Activated T-cell treated with anti-CD3 and anti-CD28 coated beads, Interleukin-2, amount 50 U/mL, for 72 hours (primary cell): ENCODE measurements around the gene NAT9. TPM values are rescaled to one million over a fixed set of nuclear protein-coding genes. Genes with fewer than 3 reads are reported as not detected.

ENCODE experiments used
- ATAC-seq, 2 donors: fragments of 150-1000 bp; cut with Tn5 transposase; replicated peaks in 1 of 2; 2 replicates each; pipeline ENCODE4 v1.10.0; 2021; ENCODE audit warnings: moderate library complexity in 2 of 2, mild to moderate bottlenecking in 1 of 2
- DNase-seq, 2 donors: peaks; one replicate each; pipeline ENCODE4 v3.0.0; 2021 to 2022; ENCODE audit warnings: mixed read lengths in 1 of 2
- H3K27ac Mint-ChIP-seq: one replicate; pipeline ENCODE4 v1.8.0; 2022; ENCODE audit warnings: mild to moderate bottlenecking, moderate library complexity, mixed read lengths
- H3K27me3 Mint-ChIP-seq: one replicate; pipeline ENCODE4 v1.8.0; 2022; ENCODE audit warnings: low read depth, mixed read lengths
- H3K36me3 Mint-ChIP-seq, 2 donors: one replicate each; pipeline ENCODE4 v1.8.0; 2022; ENCODE audit warnings: mixed read lengths in 2 of 2, mild to moderate bottlenecking in 1 of 2; ENCODE audit not compliant: insufficient read depth in 2 of 2
- H3K4me1 Mint-ChIP-seq: one replicate; pipeline ENCODE4 v1.8.0; 2022; ENCODE audit warnings: low read depth, mixed read lengths
- H3K4me3 Mint-ChIP-seq, 2 donors: one replicate each; pipeline ENCODE4 v1.8.0; 2022; ENCODE audit warnings: mild to moderate bottlenecking in 2 of 2, mixed read lengths in 2 of 2, moderate library complexity in 2 of 2
- H3K9me3 Mint-ChIP-seq, 2 donors: one replicate each; pipeline ENCODE4 v1.8.0; 2022; ENCODE audit warnings: mixed read lengths in 2 of 2
- total RNA-seq, 2 donors: library from RNA; stranded (reverse); gene quantifications; one replicate each; pipeline ENCODE4 v1.2.3, GENCODE V29; 2022

The NAT9 gene
- total RNA-seq, 2 donors from 2014 or later: 49.7 to 58.4 TPM

- H3K36me3 Mint-ChIP-seq: no peaks in the 10 kb centered on the region
- peaks cover 45% of the 10 kb centered on the region for H3K4me1 Mint-ChIP-seq
- no peak for DNase-seq
- ATAC-seq: no peak
- H3K9me3 Mint-ChIP-seq: no peaks in the 10 kb centered on the region
- H3K27ac Mint-ChIP-seq: peak overlapping the region; percentile 38
- no peaks in the 10 kb centered on the region for H3K27me3 Mint-ChIP-seq
- peak overlapping the region in 1 of 2 donors; percentile 83 for H3K4me3 Mint-ChIP-seq
Observed at GRCh38 chr17:74759941-74760340, 16.2 kb downstream of the NAT9 start.

- H3K4me3 Mint-ChIP-seq: peak overlapping the region; percentile 46 to 83
- H3K9me3 Mint-ChIP-seq: no peaks in the 10 kb centered on the region
Observed at GRCh38 chr17:74759243-74759801, 16.8 kb downstream of the NAT9 start.

GRCh38 chr17:74758848-74759168 lies 17.3 kb downstream of the NAT9 start:
- Mint-ChIP-seq H3K27ac (peak overlapping the region; percentile 91), H3K4me1 (peaks cover 54% of the 10 kb centered on the region), H3K4me3 (peak overlapping the region; percentile 46 to 83), H3K36me3 (no peaks in the 10 kb centered on the region), H3K9me3 (no peaks in the 10 kb centered on the region), H3K27me3 (no peaks in the 10 kb centered on the region)
- ATAC-seq (peak; percentile 39 to 45), DNase-seq (no peak)

More at GRCh38 chr17:74759243-74759801, 16.8 kb downstream of the NAT9 start:
- Mint-ChIP-seq H3K36me3 (no peaks in the 10 kb centered on the region), H3K27me3 (no peaks in the 10 kb centered on the region), H3K4me1 (peaks cover 51% of the 10 kb centered on the region), H3K27ac (peak overlapping the region; percentile 91)
- ATAC-seq (peak; percentile 84 to 85), DNase-seq (peak; percentile 56 to 58)

GRCh38 chr17:74757931-74758847 lies 18.0 kb downstream of the NAT9 start:
- no peak for ATAC-seq

GRCh38 chr17:74757502-74757901 lies 18.6 kb downstream of the NAT9 start:
- no peak for DNase-seq
- no peak for ATAC-seq
- peaks cover 67% of the 10 kb centered on the region for H3K4me1 Mint-ChIP-seq
- H3K36me3 Mint-ChIP-seq: peaks cover 3 to 4% of the 10 kb centered on the region in 2 donors
- no peaks in the 10 kb centered on the region for H3K27me3 Mint-ChIP-seq
- H3K27ac Mint-ChIP-seq: peak overlapping the region; percentile 71
- no peaks in the 10 kb centered on the region for H3K9me3 Mint-ChIP-seq
- H3K4me3 Mint-ChIP-seq: peak overlapping the region; percentile 46 to 83

More at GRCh38 chr17:74757931-74758847, 18.0 kb downstream of the NAT9 start:
- Mint-ChIP-seq H3K27me3 (no peaks in the 10 kb centered on the region), H3K4me3 (peak overlapping the region; percentile 46 to 83), H3K27ac (peak overlapping the region; percentile 91), H3K4me1 (peaks cover 60% of the 10 kb centered on the region), H3K36me3 (no peaks in the 10 kb centered on the region), H3K9me3 (no peaks in the 10 kb centered on the region)
- DNase-seq: no peak

- Mint-ChIP-seq H3K4me1 (peaks cover 73% of the 10 kb centered on the region), H3K27ac (peak overlapping the region; percentile 60), H3K9me3 (no peaks in the 10 kb centered on the region), H3K4me3 (no peak overlapping the region), H3K36me3 (peaks cover 3 to 7% of the 10 kb centered on the region in 2 donors), H3K27me3 (no peaks in the 10 kb centered on the region)
- ATAC-seq (no peak), DNase-seq (no peak)
Observed at GRCh38 chr17:74756891-74757290, 19.3 kb downstream of the NAT9 start.

GRCh38 chr17:74755533-74755932 lies 20.6 kb downstream of the NAT9 start:
- H3K9me3 Mint-ChIP-seq: no peaks in the 10 kb centered on the region
- H3K4me3 Mint-ChIP-seq: no peak overlapping the region
- peaks cover 5 to 7% of the 10 kb centered on the region in 2 donors for H3K36me3 Mint-ChIP-seq
- ATAC-seq (no peak), DNase-seq (no peak)
- no peaks in the 10 kb centered on the region for H3K27me3 Mint-ChIP-seq
- H3K27ac Mint-ChIP-seq: no peak overlapping the region
- H3K4me1 Mint-ChIP-seq: peaks cover 86% of the 10 kb centered on the region

- Mint-ChIP-seq H3K36me3 (peaks cover 5 to 7% of the 10 kb centered on the region in 2 donors), H3K4me1 (peaks cover 87% of the 10 kb centered on the region), H3K27ac (peak overlapping the region; percentile 82), H3K9me3 (no peaks in the 10 kb centered on the region), H3K27me3 (no peaks in the 10 kb centered on the region), H3K4me3 (peak overlapping the region; percentile 5 to 6)
- DNase-seq (no peak), ATAC-seq (no peak)
Observed at GRCh38 chr17:74754832-74755231, 21.3 kb downstream of the NAT9 start.

- peak overlapping the region; percentile 96 for H3K27ac Mint-ChIP-seq
- peaks cover 10 to 11% of the 10 kb centered on the region in 2 donors for H3K36me3 Mint-ChIP-seq
- no peaks in the 10 kb centered on the region for H3K27me3 Mint-ChIP-seq
- no peak for ATAC-seq
- H3K9me3 Mint-ChIP-seq: no peaks in the 10 kb centered on the region
- peak overlapping the region; percentile 92 to 97 for H3K4me3 Mint-ChIP-seq
- no peak for DNase-seq
- peaks cover 71% of the 10 kb centered on the region for H3K4me1 Mint-ChIP-seq
Observed at GRCh38 chr17:74752822-74753401, 23.2 kb downstream of the NAT9 start.

GRCh38 chr17:74752415-74752814 lies 23.7 kb downstream of the NAT9 start:
- peak overlapping the region; percentile 92 to 97 for H3K4me3 Mint-ChIP-seq
- no peak for DNase-seq
- no peak for ATAC-seq
- no peaks in the 10 kb centered on the region for H3K27me3 Mint-ChIP-seq
- H3K9me3 Mint-ChIP-seq: no peaks in the 10 kb centered on the region
- H3K27ac Mint-ChIP-seq: peak overlapping the region; percentile 96
- H3K36me3 Mint-ChIP-seq: peaks cover 10 to 11% of the 10 kb centered on the region in 2 donors
- peaks cover 71% of the 10 kb centered on the region for H3K4me1 Mint-ChIP-seq

- no peak for ATAC-seq
- Mint-ChIP-seq H3K9me3 (no peaks in the 10 kb centered on the region), H3K4me3 (peak overlapping the region; percentile 92 to 97), H3K4me1 (peaks cover 68% of the 10 kb centered on the region), H3K27me3 (no peaks in the 10 kb centered on the region), H3K36me3 (peaks cover 10 to 11% of the 10 kb centered on the region in 2 donors), H3K27ac (peak overlapping the region; percentile 94)
- no peak for DNase-seq
Observed at GRCh38 chr17:74750327-74751069, 25.6 kb downstream of the NAT9 start.

GRCh38 chr17:74750039-74750326 lies 26.2 kb downstream of the NAT9 start:
- ATAC-seq (no peak), DNase-seq (no peak)
- no peaks in the 10 kb centered on the region for H3K27me3 Mint-ChIP-seq
- peak overlapping the region; percentile 92 to 97 for H3K4me3 Mint-ChIP-seq
- peak overlapping the region; percentile 92 for H3K27ac Mint-ChIP-seq
- H3K4me1 Mint-ChIP-seq: peaks cover 63% of the 10 kb centered on the region
- no peaks in the 10 kb centered on the region for H3K9me3 Mint-ChIP-seq
- peaks cover 10 to 11% of the 10 kb centered on the region in 2 donors for H3K36me3 Mint-ChIP-seq
